Activated CD4-positive, alpha-beta T cell treated with anti-CD3 and anti-CD28 coated beads, Interleukin-2, Interleukin-6, amounts not matched to agents 100 ng/mL and 50 ng/mL, durations not matched to agents 16 hours and 8 hours (primary cell): ENCODE data around the gene SRP72.

ENCODE experiments used
- DNase-seq: peaks from one replicate; pipeline ENCODE4 v3.0.0-alpha.2; 2020

The SRP72 gene

DNA sequence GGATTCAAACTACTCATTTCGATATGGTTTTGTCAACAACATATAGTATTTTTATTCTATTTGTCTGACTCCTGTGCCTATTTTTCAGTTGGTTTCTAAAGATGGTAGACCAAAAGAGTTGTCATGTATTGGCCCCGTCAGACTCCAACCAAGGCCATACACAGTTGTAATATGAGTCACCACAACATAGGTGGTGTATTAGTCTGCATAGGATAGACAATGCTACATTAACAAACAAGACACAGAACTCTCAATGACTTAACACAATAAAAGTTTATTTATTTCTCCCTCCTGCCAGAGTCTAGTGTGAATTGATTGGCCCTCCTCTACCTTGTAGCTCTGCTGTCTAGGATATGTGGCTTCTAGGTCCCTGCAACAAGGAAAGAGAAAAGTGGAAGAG, 84.1 kb downstream of the SRP72 start:
- DNase-seq: no peak

DNA sequence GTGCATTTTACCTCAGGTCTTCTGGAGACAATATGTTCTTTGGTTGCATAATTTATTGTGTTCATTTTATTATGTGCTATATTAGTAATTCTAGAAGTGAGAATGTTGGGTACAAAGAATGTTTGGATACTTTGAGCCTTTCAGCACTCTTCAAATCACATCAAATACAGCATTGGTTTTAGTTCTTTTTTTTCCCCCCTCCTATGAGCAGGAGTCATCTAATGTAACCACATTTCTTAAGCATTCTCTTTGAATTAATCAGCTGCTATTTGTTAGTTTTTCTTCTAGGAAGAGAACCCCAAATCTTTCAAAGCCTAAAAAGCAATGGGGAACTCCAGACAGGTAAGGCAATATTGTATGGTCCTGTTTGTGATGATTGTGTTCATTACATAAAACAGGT, 84.9 kb downstream of the SRP72 start:
- DNase-seq: no peak
